Measurements from ENCODE around the gene ERC1.

The ERC1 gene

GRCh38 chr12:981176-981828 is 9.7 kb upstream of the ERC1 start:
- Histone ChIP-seq H4K20me1 (ENCODE audit: insufficient read depth, low read length) (no peaks in the 10 kb centered on the region), H3K4me3 (ENCODE audit: low read depth, low read length, poor library complexity, severe bottlenecking) (no peak overlapping the region), H2AFZ (ENCODE audit: low read length) (no peak overlapping the region), H3K79me2 (ENCODE audit: insufficient read depth, low read length) (no peaks in the 10 kb centered on the region), H3K9me2 (ENCODE audit: low read depth, low read length) (no peaks in the 10 kb centered on the region), H3K27ac (ENCODE audit: low read depth, low read length, poor library complexity, severe bottlenecking) (no peak overlapping the region), H3K36me3 (ENCODE audit: insufficient read depth, low read length) (no peaks in the 10 kb centered on the region; the same call in 1 of the 2 replicates), H3K4me2 (ENCODE audit: low read length) (no peak overlapping the region), H3K27me3 (ENCODE audit: insufficient read depth, low read length) (no peaks in the 10 kb centered on the region), H3K9ac (ENCODE audit: low read length) (no peak overlapping the region), H3F3A (ENCODE audit: insufficient read depth, low read length) (no peaks in the 10 kb centered on the region), H3K9me3 (ENCODE audit: low read length) (no peaks in the 10 kb centered on the region), H3K4me1 (ENCODE audit: insufficient read depth, low read length, severe bottlenecking) (no peaks in the 10 kb centered on the region)
- TF ChIP-seq CTCF (IDR thresholded peaks at IDR 0.05; ENCODE audit: low read length) (no peak), EZH2 (IDR thresholded peaks at IDR 0.05; ENCODE audit: borderline replicate concordance, low read length) (no peak)

- Histone ChIP-seq H4K20me1 (ENCODE audit: insufficient read depth, low read length) (no peaks in the 10 kb centered on the region), H3K27ac (ENCODE audit: low read depth, low read length, poor library complexity, severe bottlenecking) (no peak overlapping the region), H3K79me2 (ENCODE audit: insufficient read depth, low read length) (no peaks in the 10 kb centered on the region), H3K4me2 (ENCODE audit: low read length) (no peak overlapping the region), H3K27me3 (ENCODE audit: insufficient read depth, low read length) (no peaks in the 10 kb centered on the region), H3F3A (ENCODE audit: insufficient read depth, low read length) (no peaks in the 10 kb centered on the region), H3K9me3 (ENCODE audit: low read length) (no peaks in the 10 kb centered on the region), H3K9me2 (ENCODE audit: low read depth, low read length) (no peaks in the 10 kb centered on the region), H3K9ac (ENCODE audit: low read length) (no peak overlapping the region), H2AFZ (ENCODE audit: low read length) (no peak overlapping the region), H3K4me3 (ENCODE audit: low read depth, low read length, poor library complexity, severe bottlenecking) (no peak overlapping the region), H3K4me1 (ENCODE audit: insufficient read depth, low read length, severe bottlenecking) (no peaks in the 10 kb centered on the region), H3K36me3 (ENCODE audit: insufficient read depth, low read length) (no peaks in the 10 kb centered on the region)
- no peak for TF ChIP-seq EZH2 (IDR thresholded peaks at IDR 0.05; ENCODE audit: borderline replicate concordance, low read length)
- no peak for TF ChIP-seq CTCF (IDR thresholded peaks at IDR 0.05; ENCODE audit: low read length)
Measured at GRCh38 chr12:981961-982360, 9.1 kb upstream of the ERC1 start.

DNA sequence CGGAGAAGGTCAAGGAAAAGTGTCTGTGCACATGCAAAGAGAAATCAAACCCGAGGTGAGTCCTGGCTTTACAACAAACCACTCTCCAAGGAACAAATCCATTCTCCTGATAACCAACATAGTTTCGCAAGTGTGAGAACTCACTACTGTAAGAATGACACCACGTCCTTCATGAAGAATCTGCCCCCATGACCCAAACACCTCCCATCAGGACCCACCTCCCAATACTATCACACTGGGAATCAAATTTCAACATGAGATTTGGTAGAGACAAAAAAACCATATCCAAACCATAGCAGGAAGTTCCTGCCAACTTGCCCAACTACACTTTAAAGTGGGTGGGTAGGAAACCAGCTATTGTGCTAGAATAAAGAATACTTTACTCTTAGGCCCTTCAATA is 2.4 kb upstream of the ERC1 start:
- Histone ChIP-seq H3K4me2 (ENCODE audit: low read length) (no peak overlapping the region), H3K27me3 (ENCODE audit: insufficient read depth, low read length) (no peaks in the 10 kb centered on the region), H3K4me1 (ENCODE audit: insufficient read depth, low read length, severe bottlenecking) (peaks cover 32% of the 10 kb centered on the region), H3K4me3 (ENCODE audit: low read depth, low read length, poor library complexity, severe bottlenecking) (no peak overlapping the region), H3F3A (ENCODE audit: insufficient read depth, low read length) (0 out of 2 replicates have a peak, but pooled peaks cover 7% of the 10 kb centered on the region), H4K20me1 (ENCODE audit: insufficient read depth, low read length) (no peaks in the 10 kb centered on the region), H3K9ac (ENCODE audit: low read length) (no peak overlapping the region), H3K9me2 (ENCODE audit: low read depth, low read length) (no peaks in the 10 kb centered on the region), H3K9me3 (ENCODE audit: low read length) (no peaks in the 10 kb centered on the region), H3K36me3 (ENCODE audit: insufficient read depth, low read length) (no peaks in the 10 kb centered on the region; the same call in 1 of the 2 replicates), H3K27ac (ENCODE audit: low read depth, low read length, poor library complexity, severe bottlenecking) (no peak overlapping the region), H2AFZ (ENCODE audit: low read length) (no peak overlapping the region), H3K79me2 (ENCODE audit: insufficient read depth, low read length) (no peaks in the 10 kb centered on the region)
- no peak for TF ChIP-seq EZH2 (IDR thresholded peaks at IDR 0.05; ENCODE audit: borderline replicate concordance, low read length)
- TF ChIP-seq CTCF (IDR thresholded peaks at IDR 0.05; ENCODE audit: low read length): no peak

Data from OCI-LY1 (cell line).